Panc1 (cell line): ENCODE data around the gene ZNF513. TPM values are rescaled to one million over a fixed set of nuclear protein-coding genes. Genes with fewer than 3 reads are reported as not detected.

Source experiments
- ATAC-seq: fragments of 200-7000 bp; cut with Tn5 transposase; 2 replicates; pipeline ENCODE4 v1.9.1; 2020; ENCODE audit warnings: mild to moderate bottlenecking, moderate library complexity
- BruUV-seq: library from RNA; stranded (reverse); fragments of 400-500 nt; replicated peaks from 2 replicates; lab custom pipeline; 2021; lab: Mats Ljungman, UMichigan
- CTCF ChIA-PET: fragments of 300-600 bp; sonication (Branson Sonifier 250); formaldehyde crosslinking; loops from one replicate; lab custom pipeline; 2022; ENCODE audit warnings: antibody characterized with exemption; lab: Charles Lee
- POLR2A ChIA-PET: fragments of 300-600 bp; sonication (Branson Sonifier 250); formaldehyde crosslinking; loops from one replicate; lab custom pipeline; 2022; ENCODE audit warnings: antibody characterized with exemption; lab: Charles Lee
- DNase-seq: peaks from one replicate; pipeline ENCODE4 v3.0.0-alpha.2; 2010; ENCODE audit warnings: low read depth, low spot score
- H3K27ac ChIP-seq: 2 replicates; pipeline ENCODE4 v1.5.1; 2011; ENCODE audit warnings: mild to moderate bottlenecking, low read length, inconsistent platforms
- H3K27me3 ChIP-seq: fragments of 200-500 bp; sonication (Bioruptor generic); 2 replicates; pipeline ENCODE4 v1.6.0; 2014; ENCODE audit warnings: low read length, inconsistent platforms; ENCODE audit not compliant: control insufficient read depth, insufficient read depth
- H3K36me3 ChIP-seq: fragments of 200-500 bp; sonication (Bioruptor generic); 2 replicates; pipeline ENCODE4 v1.5.1; 2014; ENCODE audit warnings: inconsistent platforms, mild to moderate bottlenecking, low read length, moderate library complexity; ENCODE audit not compliant: control insufficient read depth, insufficient read depth
- H3K4me1 ChIP-seq: 2 replicates; pipeline ENCODE4 v1.5.1; 2011; ENCODE audit warnings: inconsistent platforms, mild to moderate bottlenecking, low read length, moderate library complexity; ENCODE audit not compliant: control insufficient read depth, insufficient read depth
- H3K4me3 ChIP-seq, 2 experiments: 2 replicates each; pipeline ENCODE4 v1.5.1; 2011 to 2012; ENCODE audit warnings: low read depth in 2 of 2, low read length in 2 of 2, mild to moderate bottlenecking in 2 of 2, inconsistent platforms in 1 of 2, moderate library complexity in 1 of 2
- H3K9me3 ChIP-seq: fragments of 200-500 bp; sonication (Bioruptor generic); 2 replicates; pipeline ENCODE4 v1.5.1; 2014; ENCODE audit warnings: low read depth, mild to moderate bottlenecking, inconsistent platforms, low read length, moderate library complexity; ENCODE audit not compliant: control insufficient read depth, insufficient read depth
- CTCF ChIP-seq: fragments of 450-650 bp; IDR thresholded peaks from 2 replicates; pipeline ENCODE4 v1.5.1; 2017; ENCODE audit warnings: mild to moderate bottlenecking
- POLR2AphosphoS5 ChIP-seq: IDR thresholded peaks from 2 replicates; pipeline ENCODE4 v1.6.1; 2012; ENCODE audit warnings: mild to moderate bottlenecking, low read depth, low read length, moderate library complexity
- REST ChIP-seq, 2 experiments: IDR thresholded peaks; 2 replicates each; pipeline ENCODE4 v1.6.1; 2011 to 2012; ENCODE audit warnings: low read depth in 2 of 2, control low read depth in 1 of 2, low read length in 1 of 2, mild to moderate bottlenecking in 1 of 2, moderate library complexity in 1 of 2; ENCODE audit not compliant: insufficient read depth in 1 of 2
- SIN3A ChIP-seq: IDR thresholded peaks from 2 replicates; pipeline ENCODE4 v1.6.1; 2012; ENCODE audit warnings: low read depth, mild to moderate bottlenecking, low read length, moderate library complexity, borderline replicate concordance; ENCODE audit not compliant: insufficient read depth
- TCF7L2 ChIP-seq: IDR thresholded peaks from 2 replicates; pipeline ENCODE4 v1.6.1; 2011; ENCODE audit warnings: mild to moderate bottlenecking, low read depth, low read length, inconsistent platforms
- in situ Hi-C: cut with HindIII; loops from 2 replicates; pipeline ENCODE4 v1.10.0; 2016; ENCODE audit warnings: low sequenced_read_pairs, low pct_unique_long_range_greater_than_20kb
- intact Hi-C: fragments of 100-400 bp; cut with micrococcal nuclease; formaldehyde crosslinking; loops from one replicate; pipeline ENCODE4 v1.10.0; 2022; ENCODE audit not compliant: unreplicated experiment
- total RNA-seq: library from RNA; stranded (reverse); gene quantifications from one replicate; pipeline ENCODE4 v1.2.1, GENCODE V29; 2021; ENCODE audit not compliant: unreplicated experiment

The ZNF513 gene
- total RNA-seq, 1 experiment from 2014 or later = 25.3 TPM

GRCh38 chr2:27393225-27393624 is 12.7 kb upstream of the ZNF513 start:
- intact Hi-C loops = no loop called here
- no peaks in the 10 kb centered on the region for H3K36me3 ChIP-seq
- POLR2A ChIA-PET = no interaction called here

GRCh38 chr2:27390822-27391679 is 10.5 kb upstream of the ZNF513 start:
- in situ Hi-C loops = no loop called here
- POLR2A ChIA-PET = no interaction called here
- H3K36me3 ChIP-seq = 0 out of 2 replicates have a peak, but pooled peaks cover 3% of the 10 kb centered on the region

More at GRCh38 chr2:27393225-27393624, 12.7 kb upstream of the ZNF513 start:
- no peak for ATAC-seq
- H3K27me3 ChIP-seq = no peaks in the 10 kb centered on the region
- no peak for DNase-seq
- H3K27ac ChIP-seq = no peak overlapping the region
- no TSS peak for BruUV-seq
- CTCF ChIA-PET = no interaction called here
- in situ Hi-C loops = no loop called here
- H3K9me3 ChIP-seq = no peaks in the 10 kb centered on the region
- no peaks in the 10 kb centered on the region for H3K4me1 ChIP-seq
- H3K4me3 ChIP-seq = no peak overlapping the region
- TF ChIP-seq POLR2AphosphoS5 = no peak
- TF ChIP-seq REST (IDR thresholded peaks at IDR 0.05; ENCODE audit: insufficient read depth in 1 of 2, low read depth in 2 of 2, low read length in 1 of 2) = no peak
- no peak for TF ChIP-seq TCF7L2
- TF ChIP-seq CTCF = no peak

More at GRCh38 chr2:27390822-27391679, 10.5 kb upstream of the ZNF513 start:
- Histone ChIP-seq H3K4me1 (no peaks in the 10 kb centered on the region), H3K9me3 (no peaks in the 10 kb centered on the region), H3K27ac (no peak overlapping the region), H3K4me3 (no peak overlapping the region), H3K27me3 (no peaks in the 10 kb centered on the region)
- CTCF ChIA-PET = no interaction called here
- BruUV-seq = TSS peak; percentile 33
- no peak for ATAC-seq
- no peak for DNase-seq
- intact Hi-C loops = no loop called here
- TF ChIP-seq POLR2AphosphoS5 (no peak), TCF7L2 (no peak), SIN3A (no peak), CTCF (no peak), REST (IDR thresholded peaks at IDR 0.05; ENCODE audit: insufficient read depth in 1 of 2, low read depth in 2 of 2, low read length in 1 of 2) (no peak)
